A549 (cell line): ENCODE results near the gene TPRX1.

Source experiments
- BCL3 ChIP-seq: fragments of >200 bp; sonication (Bioruptor Twin); formaldehyde crosslinking; IDR thresholded peaks from 3 replicates; pipeline ENCODE4 v1.6.1; 2016
- CEBPB ChIP-seq, 2 experiments: fragments of >200 bp in 1 of 2; sonication (Bioruptor Twin) in 1 of 2; formaldehyde crosslinking in 1 of 2; IDR thresholded peaks; 2 replicates each; pipeline ENCODE4 v1.6.1; 2012 to 2016
- CTCF ChIP-seq: fragments of >200 bp; sonication (Bioruptor Twin); formaldehyde crosslinking; IDR thresholded peaks from 3 replicates; pipeline ENCODE4 v1.5.1; 2016
- EP300 ChIP-seq, 2 experiments: fragments of >200 bp; sonication (Bioruptor Twin); formaldehyde crosslinking; IDR thresholded peaks; 2 replicates in 1 of 2; 3 replicates in 1 of 2; pipeline ENCODE4 v1.6.1; 2016 to 2017
- ESRRA ChIP-seq: fragments of 150-350 bp; IDR thresholded peaks from 2 replicates; pipeline ENCODE4 v1.6.1; 2014; ENCODE audit warnings: mild to moderate bottlenecking, low read length, borderline replicate concordance
- JUNB ChIP-seq: fragments of >200 bp; sonication (Bioruptor Twin); formaldehyde crosslinking; IDR thresholded peaks from 2 replicates; pipeline ENCODE4 v1.6.1; 2016
- POLR2AphosphoS2 ChIP-seq: conservative IDR thresholded peaks from 2 replicates; pipeline ENCODE4 v1.6.1; 2012; ENCODE audit warnings: low read length, improper control_type of control experiment, inconsistent platforms
- REST ChIP-seq: fragments of 200-600 bp; sonication (generic); IDR thresholded peaks from 2 replicates; pipeline ENCODE4 v1.6.1; 2016; ENCODE audit warnings: antibody characterized with exemption, mild to moderate bottlenecking, moderate library complexity
- RFX5 ChIP-seq: fragments of 450-650 bp; IDR thresholded peaks from 2 replicates; pipeline ENCODE4 v1.7.1; 2014; ENCODE audit warnings: antibody characterized with exemption, mild to moderate bottlenecking, moderate library complexity
- RNF2 ChIP-seq: fragments of 200-600 bp; sonication (generic); IDR thresholded peaks from 2 replicates; pipeline ENCODE4 v1.6.1; 2016; ENCODE audit warnings: low read depth, mild to moderate bottlenecking, antibody characterized with exemption, moderate library complexity, borderline replicate concordance
- SMC3 ChIP-seq: fragments of >200 bp; sonication (Bioruptor Twin); formaldehyde crosslinking; IDR thresholded peaks from 3 replicates; pipeline ENCODE4 v1.6.1; 2018; ENCODE audit warnings: inconsistent platforms
- SREBF2 ChIP-seq: fragments of 450-650 bp; IDR thresholded peaks from 2 replicates; pipeline ENCODE4 v1.6.1; 2014; ENCODE audit warnings: mild to moderate bottlenecking, moderate library complexity

- TF ChIP-seq SREBF2 (no peak), REST (no peak), ESRRA (no peak), CTCF (no peak), EP300 (IDR thresholded peaks at IDR 0.05) (no peak), RFX5 (no peak), JUNB (no peak), SMC3 (no peak), POLR2AphosphoS2 (no peak), RNF2 (no peak), CEBPB (IDR thresholded peaks at IDR 0.05) (no peak), BCL3 (no peak)
These were observed 11.7 kb downstream of the TPRX1 start for GRCh38 chr19:47792616-47793015.
